Urinary bladder (tissue), 4 donors: Measurements from ENCODE around the gene MLLT11. TPM values are rescaled to one million over a fixed set of nuclear protein-coding genes. Genes with fewer than 3 reads are reported as not detected.

Source experiments
- DNase-seq: peaks from one replicate; pipeline ENCODE4 v3.0.0-alpha.2; 2015; ENCODE audit errors: extremely low spot score
- H3K27ac ChIP-seq: one replicate; pipeline ENCODE4 v1.5.1; 2013; ENCODE audit warnings: low read depth, mild to moderate bottlenecking, moderate library complexity
- H3K36me3 ChIP-seq: one replicate; pipeline ENCODE4 v1.6.1; 2013; ENCODE audit warnings: mild to moderate bottlenecking, moderate library complexity; ENCODE audit not compliant: insufficient read depth
- H3K4me1 ChIP-seq: one replicate; pipeline ENCODE4 v1.6.1; 2013; ENCODE audit warnings: mild to moderate bottlenecking, moderate library complexity; ENCODE audit not compliant: insufficient read depth
- H3K4me3 ChIP-seq: one replicate; pipeline ENCODE4 v1.5.1; 2013; ENCODE audit warnings: low read depth, low read length
- WGBS: extraction: QIAGEN DNeasy Blood & Tissue Kit; methylation state at CpG from one replicate; pipeline ENCODE4 v1.1.7; 2013; 5-methylcytosine and 5-hydroxymethylcytosine counted together
- polyA plus RNA-seq: library from polyadenylated mRNA; stranded (reverse); fragments of 200-250 nt; gene quantifications from one replicate; pipeline ENCODE4 v1.2.3, GENCODE V29; 2013
- total RNA-seq: library from RNA; depleted of rRNA; stranded (reverse); fragments of >200 nt; gene quantifications from one replicate; pipeline ENCODE4 v1.2.3, GENCODE V29; 2014
- donor health status: healthy with polysubstance abuse.
- donor health status: healthy.

MLLT11 gene
- total RNA-seq = 4.8 TPM
- 4.9 TPM for polyA plus RNA-seq

GRCh38 chr1:151060007-151060656, at the start of gene MLLT11:
TSS of gene MLLT11 (plus strand) at chr1:151060397. CDS start at chr1:151067225, 6,828 bp downstream.
- Histone ChIP-seq H3K36me3 (no peaks in the 10 kb centered on the region), H3K4me3 (peak within 1 kb of the TSS; percentile 75), H3K27ac (peak within 1 kb of the TSS; percentile 93), H3K4me1 (no peaks in the 10 kb centered on the region)
- under 1% methylated on average over 15 of the region's 15 CpGs for WGBS
- DNase-seq = no peak

GRCh38 chr1:151011154-151011850, 48.9 kb upstream of the MLLT11 start:
- Histone ChIP-seq H3K4me3 (no peak overlapping the region), H3K4me1 (peaks cover 1% of the 10 kb centered on the region), H3K27ac (no peak overlapping the region), H3K36me3 (no peaks in the 10 kb centered on the region)
- no peak for DNase-seq
- 69% methylated on average over 4 of the region's 4 CpGs for WGBS

DNA sequence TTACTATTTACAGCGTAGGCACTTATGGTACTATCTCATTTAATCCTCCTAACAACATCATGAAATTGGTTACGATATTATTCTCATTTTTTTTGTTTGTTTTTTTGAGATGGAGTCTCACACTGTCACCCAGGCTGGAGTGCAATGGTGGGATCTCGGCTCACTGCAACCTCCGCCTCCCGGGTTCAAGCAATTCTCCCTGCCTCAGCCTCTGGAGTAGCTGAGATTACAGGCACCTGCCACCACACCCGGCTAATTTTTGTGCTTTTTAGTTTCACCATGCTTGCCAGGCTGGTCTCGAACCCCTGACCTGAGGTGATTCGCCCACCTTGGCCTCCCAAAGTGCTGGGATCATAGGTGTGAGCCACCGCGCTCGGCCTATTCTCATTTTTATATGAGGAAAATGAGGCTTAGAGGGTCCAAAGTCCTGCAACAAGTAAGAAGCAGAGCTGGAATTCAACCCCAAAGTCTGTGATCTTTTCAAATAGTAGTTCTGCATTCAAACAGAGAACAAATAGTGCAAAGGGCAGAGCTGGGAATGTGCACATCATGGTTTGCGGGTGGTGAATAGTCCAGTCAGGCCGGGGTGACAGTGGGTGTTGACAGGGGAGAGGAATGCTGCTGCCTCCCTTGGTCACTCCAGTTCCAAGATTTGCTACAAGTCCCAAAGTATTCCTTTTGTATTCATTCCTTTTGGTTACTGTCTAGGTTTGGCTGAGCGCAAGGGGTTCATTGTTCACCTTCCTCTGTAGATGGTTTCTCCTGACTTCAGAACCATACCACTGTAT, 47.3 kb upstream of the MLLT11 start:
- peaks cover 1% of the 10 kb centered on the region for H3K4me1 ChIP-seq
- DNase-seq = no peak
- H3K27ac ChIP-seq = no peak overlapping the region
- H3K36me3 ChIP-seq = no peaks in the 10 kb centered on the region
- WGBS = 84% methylated on average over 14 of the region's 14 CpGs
- H3K4me3 ChIP-seq = no peak overlapping the region

- Histone ChIP-seq H3K36me3 (peaks cover 3% of the 10 kb centered on the region), H3K4me3 (no peak overlapping the region), H3K27ac (no peak overlapping the region), H3K4me1 (peaks cover 1% of the 10 kb centered on the region)
- 23% methylated on average over 2 of the region's 2 CpGs for WGBS
- no peak for DNase-seq
Measured at GRCh38 chr1:151013518-151013917, 46.7 kb upstream of the MLLT11 start.

DNA sequence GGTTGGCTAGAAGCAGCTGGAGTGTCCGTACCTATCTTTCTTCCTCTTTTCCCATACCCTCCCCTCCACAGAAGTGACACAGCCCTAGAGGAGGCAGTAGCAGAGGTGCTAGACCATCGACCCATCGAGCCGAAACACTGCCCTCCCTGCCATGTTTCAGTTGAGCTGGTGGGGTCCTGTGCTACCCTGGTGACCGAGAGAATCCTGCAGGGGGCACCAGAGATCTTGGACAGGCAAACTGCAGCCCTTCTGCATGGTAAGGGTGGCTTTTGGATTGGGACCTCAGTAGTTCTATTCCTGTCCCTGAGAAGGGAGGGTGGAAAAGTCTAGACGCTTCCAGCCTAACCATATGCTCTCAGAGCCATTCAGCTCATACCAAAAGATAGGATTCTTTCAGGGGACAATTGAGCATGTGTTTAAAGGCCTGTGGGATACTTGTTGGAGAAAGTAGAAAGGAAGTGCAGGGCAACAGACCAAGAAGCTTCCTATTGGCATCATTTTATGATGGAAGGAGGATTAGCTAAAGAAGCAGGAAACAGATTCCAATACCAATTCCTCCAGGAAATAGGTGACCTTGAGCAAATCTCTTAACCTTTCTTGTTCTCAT, 35.6 kb upstream of the MLLT11 start:
- no peak for DNase-seq
- no peak overlapping the region for H3K4me3 ChIP-seq
- WGBS = 25% methylated on average over 6 of the region's 6 CpGs
- H3K27ac ChIP-seq = no peak overlapping the region
- H3K36me3 ChIP-seq = peaks cover 2% of the 10 kb centered on the region
- no peaks in the 10 kb centered on the region for H3K4me1 ChIP-seq

- Histone ChIP-seq H3K27ac (no peak overlapping the region), H3K4me1 (no peaks in the 10 kb centered on the region), H3K36me3 (no peaks in the 10 kb centered on the region), H3K4me3 (no peak overlapping the region)
- DNase-seq = no peak
Measured at GRCh38 chr1:151026460-151026859, 33.7 kb upstream of the MLLT11 start.

DNA sequence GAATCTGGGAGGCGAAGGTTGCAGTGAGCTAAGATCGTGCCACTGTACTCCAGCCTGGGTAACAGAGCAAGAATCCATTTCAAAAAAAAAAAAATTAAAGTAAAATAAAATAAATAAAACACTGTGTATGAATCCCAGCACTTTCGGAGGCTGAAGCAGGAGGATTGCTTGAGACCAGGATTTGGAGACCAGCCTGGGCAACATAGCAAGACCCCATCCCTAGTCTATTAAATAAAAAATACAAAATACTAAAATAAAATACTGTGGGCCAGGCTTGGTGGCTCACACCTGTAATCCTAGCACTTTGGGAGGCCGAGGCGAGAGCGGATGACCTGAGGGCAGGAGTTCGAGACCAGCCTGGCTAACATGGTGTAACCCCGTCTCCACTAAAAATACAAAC, 28.0 kb upstream of the MLLT11 start:
- no peak overlapping the region for H3K27ac ChIP-seq
- peaks cover 4% of the 10 kb centered on the region for H3K36me3 ChIP-seq
- no peak overlapping the region for H3K4me3 ChIP-seq
- DNase-seq = no peak
- no peaks in the 10 kb centered on the region for H3K4me1 ChIP-seq
- 98% methylated on average over 8 of the region's 8 CpGs for WGBS

DNA sequence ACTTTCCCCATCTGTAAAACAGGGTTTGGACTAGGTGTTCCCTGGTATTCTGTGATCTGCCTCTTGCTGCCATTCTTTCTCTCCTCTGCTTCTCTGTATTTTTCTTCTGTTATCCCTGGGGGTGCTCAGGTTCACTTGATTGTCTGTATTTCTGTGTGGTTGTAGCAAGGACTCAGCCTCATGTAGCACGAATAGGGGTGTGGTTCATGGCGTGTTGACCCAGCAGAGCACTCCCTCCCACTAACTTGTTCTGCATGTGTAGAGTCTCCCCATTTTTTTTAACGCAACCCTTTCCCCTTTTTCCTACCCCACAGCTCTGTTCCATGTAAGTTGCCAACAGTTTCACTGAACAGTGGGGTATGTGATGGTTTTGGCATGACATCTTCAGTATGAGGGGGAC, 25.0 kb upstream of the MLLT11 start:
- Histone ChIP-seq H3K4me3 (no peak overlapping the region), H3K27ac (no peak overlapping the region), H3K4me1 (no peaks in the 10 kb centered on the region), H3K36me3 (peaks cover 4% of the 10 kb centered on the region)
- 94% methylated on average over 3 of the region's 3 CpGs for WGBS
- DNase-seq = no peak

DNA sequence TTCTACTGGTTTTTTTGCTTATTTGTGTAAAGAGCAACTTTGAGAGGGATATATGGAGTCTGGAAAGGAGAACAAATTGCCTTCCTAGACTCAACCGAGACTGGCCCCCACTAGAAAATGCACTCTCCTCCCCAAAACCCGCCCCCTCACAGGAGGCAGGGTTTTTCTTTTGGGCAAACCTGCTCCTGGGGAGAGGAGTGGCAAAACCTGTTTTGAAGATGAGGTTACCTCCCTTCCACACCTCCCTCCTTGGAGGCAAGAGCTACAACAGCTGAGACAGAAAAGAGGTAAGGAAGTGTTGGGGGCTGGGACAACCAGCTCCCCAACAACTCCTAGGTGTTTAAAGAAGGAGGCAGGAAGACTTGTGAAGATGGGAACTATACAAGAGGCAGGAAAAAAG, 23.8 kb upstream of the MLLT11 start, which contains the start of gene BNIPL:
TSS of gene BNIPL (plus strand) at position 231 of the 400 bp plus-strand sequence. CDS start at position 371, 140 bp downstream.
- DNase-seq = no peak
- Histone ChIP-seq H3K4me1 (no peaks in the 10 kb centered on the region), H3K27ac (no peak within 1 kb of the TSS), H3K4me3 (no peak within 1 kb of the TSS), H3K36me3 (peaks cover 4% of the 10 kb centered on the region)
- WGBS = 58% methylated on average over 2 of the region's 2 CpGs

DNA sequence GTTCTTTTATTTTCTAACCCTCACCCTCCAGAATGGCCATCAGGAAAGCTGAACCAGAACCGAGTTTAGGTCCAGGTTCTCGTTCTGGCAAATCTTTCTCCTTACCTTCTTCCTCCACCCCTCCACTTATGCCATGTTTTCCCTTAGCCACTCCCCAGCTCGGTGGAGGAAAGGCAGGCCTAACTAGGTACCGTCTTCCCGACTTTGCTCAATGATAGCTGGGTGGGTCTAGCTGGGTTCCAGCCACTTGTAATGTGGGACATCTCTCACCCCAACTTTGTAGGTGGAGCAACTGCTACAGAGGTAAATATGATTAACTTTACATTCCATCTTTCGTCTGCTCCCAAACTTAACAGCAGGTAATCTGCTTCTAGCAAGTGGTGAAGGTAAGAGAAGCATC, 23.2 kb upstream of the MLLT11 start:
- Histone ChIP-seq H3K27ac (no peak overlapping the region), H3K36me3 (peaks cover 4% of the 10 kb centered on the region), H3K4me1 (no peaks in the 10 kb centered on the region), H3K4me3 (no peak overlapping the region)
- DNase-seq = no peak
- WGBS = 70% methylated on average over 6 of the region's 6 CpGs

DNA sequence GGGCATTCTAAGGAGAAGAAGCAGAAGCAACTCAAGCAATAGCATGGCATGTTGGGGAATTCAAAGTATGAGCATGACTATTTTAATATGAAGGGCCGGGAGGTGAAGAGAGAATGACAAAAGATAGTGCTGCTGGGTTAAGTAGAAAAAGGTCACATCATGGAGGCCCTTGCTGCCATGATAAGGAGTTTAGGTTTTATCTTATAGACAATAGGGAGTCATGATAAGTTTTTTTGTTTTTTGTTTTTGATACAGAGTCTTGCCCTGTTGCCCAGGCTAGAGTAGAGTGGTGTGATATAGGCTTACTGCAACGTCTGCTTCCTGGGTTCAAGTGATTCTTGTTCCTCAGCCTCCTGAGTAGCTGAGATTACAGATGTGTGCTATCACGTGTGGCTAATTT, 20.7 kb upstream of the MLLT11 start:
- Histone ChIP-seq H3K27ac (no peak overlapping the region), H3K36me3 (peaks cover 2% of the 10 kb centered on the region), H3K4me3 (no peak overlapping the region), H3K4me1 (no peaks in the 10 kb centered on the region)
- WGBS = 80% methylated on average over 3 of the region's 3 CpGs
- DNase-seq = no peak

DNA sequence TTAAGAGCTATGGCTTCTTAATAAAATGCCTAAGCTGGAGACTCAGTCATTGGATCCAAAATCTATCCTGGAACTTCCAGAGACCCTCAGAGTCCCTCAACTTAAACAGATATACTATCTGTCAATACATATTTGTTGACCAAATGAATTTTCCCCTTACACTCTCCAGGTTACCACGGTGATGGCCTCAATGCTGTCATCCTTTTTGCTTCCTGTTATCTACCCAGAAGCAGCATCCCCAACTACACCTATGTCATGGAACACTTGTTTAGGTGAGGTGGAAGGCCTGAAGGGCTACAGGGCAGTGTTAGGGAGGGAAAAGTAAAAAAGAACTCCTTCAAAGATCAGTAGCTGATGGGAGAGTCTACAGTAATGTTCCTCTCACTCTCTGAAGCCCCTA, 17.0 kb upstream of the MLLT11 start:
- Histone ChIP-seq H3K4me3 (no peak overlapping the region), H3K4me1 (no peaks in the 10 kb centered on the region), H3K27ac (no peak overlapping the region), H3K36me3 (no peaks in the 10 kb centered on the region)
- WGBS = 90% methylated on average over 1 of the region's 1 CpG
- no peak for DNase-seq

GRCh38 chr1:151047591-151047924, 12.6 kb upstream of the MLLT11 start, which contains the start of gene C1orf56:
TSS of gene C1orf56 (plus strand) at chr1:151047751. CDS start at chr1:151047848, 97 bp downstream.
- peak within 1 kb of the TSS; percentile 88 for H3K27ac ChIP-seq
- no peak for DNase-seq
- under 1% methylated on average over 29 of the region's 29 CpGs for WGBS
- H3K4me1 ChIP-seq = no peaks in the 10 kb centered on the region
- H3K36me3 ChIP-seq = peaks cover 3% of the 10 kb centered on the region
- peak within 1 kb of the TSS; percentile 73 for H3K4me3 ChIP-seq
